WTC11 (cell line): Measurements from ENCODE around the gene SOX6. TPM values are rescaled to one million over a fixed set of nuclear protein-coding genes. Genes with fewer than 3 reads are reported as not detected.

Source experiments
- ATAC-seq: fragments of 200-7000 bp; cut with Tn5 transposase; 2 replicates; pipeline ENCODE4 v1.10.0; 2021; ENCODE audit warnings: mild to moderate bottlenecking, moderate library complexity
- CTCF ChIA-PET: fragments of 300-600 bp; sonication (Branson Sonifier 250); formaldehyde crosslinking; loops from one replicate; lab custom pipeline; 2021; ENCODE audit warnings: antibody characterized with exemption; lab: Charles Lee
- POLR2A ChIA-PET: fragments of 350-600 bp; sonication (Branson Sonifier 250); formaldehyde crosslinking; loops from one replicate; lab custom pipeline; 2021; ENCODE audit warnings: antibody characterized with exemption; lab: Charles Lee
- DNase-seq: peaks from one replicate; pipeline ENCODE4 v3.0.0; 2021; ENCODE audit warnings: low spot score
- H3K27ac Mint-ChIP-seq: 2 replicates; pipeline ENCODE4 v1.8.0; 2021; ENCODE audit warnings: mixed read lengths
- H3K27me3 Mint-ChIP-seq: 2 replicates; pipeline ENCODE4 v1.8.0; 2021; ENCODE audit warnings: low read depth, mild to moderate bottlenecking, moderate library complexity, mixed read lengths
- H3K36me3 Mint-ChIP-seq: 2 replicates; pipeline ENCODE4 v1.8.0; 2021; ENCODE audit warnings: mixed read lengths
- H3K4me1 Mint-ChIP-seq: 2 replicates; pipeline ENCODE4 v1.8.0; 2022; ENCODE audit warnings: mixed read lengths
- H3K4me3 Mint-ChIP-seq: 2 replicates; pipeline ENCODE4 v1.8.0; 2021; ENCODE audit warnings: mild to moderate bottlenecking, moderate library complexity, mixed read lengths
- H3K9me3 Mint-ChIP-seq: 2 replicates; pipeline ENCODE4 v1.8.0; 2021; ENCODE audit warnings: mixed read lengths
- ATF2 ChIP-seq: sonication (generic); formaldehyde crosslinking; IDR thresholded peaks from 2 replicates; pipeline ENCODE4 v1.8.1; 2022; ENCODE audit warnings: low read depth, missing genetic modification reagents, borderline replicate concordance
- ESRRA ChIP-seq: sonication (generic); formaldehyde crosslinking; IDR thresholded peaks from 2 replicates; pipeline ENCODE4 v1.8.1; 2022; ENCODE audit warnings: mild to moderate bottlenecking, missing genetic modification reagents, borderline replicate concordance
- HMGA2 ChIP-seq: fragments of 250-450 bp; sonication (Bioruptor Pico); IDR thresholded peaks from 2 replicates; pipeline ENCODE4 v1.4.0; 2021; ENCODE audit warnings: mild to moderate bottlenecking, moderate library complexity
- IRF2 ChIP-seq: sonication (generic); formaldehyde crosslinking; IDR thresholded peaks from 2 replicates; pipeline ENCODE4 v1.8.0; 2022; ENCODE audit warnings: low read depth, missing genetic modification reagents, borderline replicate concordance
- JAZF1 ChIP-seq: fragments of 250-450 bp; sonication (Bioruptor Pico); IDR thresholded peaks from 2 replicates; pipeline ENCODE4 v1.9.0; 2021; ENCODE audit warnings: moderate library complexity, mild to moderate bottlenecking, inconsistent platforms
- KAT7 ChIP-seq: sonication (generic); formaldehyde crosslinking; IDR thresholded peaks from 2 replicates; pipeline ENCODE4 v1.8.1; 2023; ENCODE audit warnings: missing genetic modification reagents, mild to moderate bottlenecking, borderline replicate concordance
- NR2C2 ChIP-seq: sonication (generic); formaldehyde crosslinking; IDR thresholded peaks from 2 replicates; pipeline ENCODE4 v1.8.0; 2022; ENCODE audit warnings: mild to moderate bottlenecking, missing genetic modification reagents
- NR3C1 ChIP-seq: sonication (generic); formaldehyde crosslinking; conservative IDR thresholded peaks from 2 replicates; pipeline ENCODE4 v1.8.1; 2023; ENCODE audit warnings: low read depth, mild to moderate bottlenecking, missing genetic modification reagents
- OVOL2 ChIP-seq: fragments of 250-450 bp; sonication (Bioruptor Pico); IDR thresholded peaks from 2 replicates; pipeline ENCODE4 v1.9.0; 2021; ENCODE audit warnings: mild to moderate bottlenecking, borderline replicate concordance
- SMAD3 ChIP-seq: sonication (generic); formaldehyde crosslinking; IDR thresholded peaks from 2 replicates; pipeline ENCODE4 v1.8.0; 2022; ENCODE audit warnings: missing genetic modification reagents, mild to moderate bottlenecking, borderline replicate concordance
- SMAD4 ChIP-seq: sonication (generic); formaldehyde crosslinking; IDR thresholded peaks from 2 replicates; pipeline ENCODE4 v1.8.0; 2022; ENCODE audit warnings: mild to moderate bottlenecking, missing genetic modification reagents
- SOX15 ChIP-seq: fragments of 250-450 bp; sonication (Bioruptor Pico); IDR thresholded peaks from 2 replicates; pipeline ENCODE4 v1.9.0; 2021; ENCODE audit warnings: mild to moderate bottlenecking
- TCF7 ChIP-seq: sonication (generic); formaldehyde crosslinking; IDR thresholded peaks from 2 replicates; pipeline ENCODE4 v1.8.0; 2022; ENCODE audit warnings: mild to moderate bottlenecking, low read depth, missing genetic modification reagents, moderate library complexity
- TEAD1 ChIP-seq: sonication (generic); formaldehyde crosslinking; IDR thresholded peaks from 2 replicates; pipeline ENCODE4 v1.8.0; 2022; ENCODE audit warnings: mild to moderate bottlenecking, missing genetic modification reagents
- ZNF396 ChIP-seq: fragments of 250-450 bp; sonication (Bioruptor Pico); IDR thresholded peaks from 2 replicates; pipeline ENCODE4 v1.8.0; 2021; ENCODE audit warnings: mild to moderate bottlenecking, moderate library complexity, borderline replicate concordance
- ZNF416 ChIP-seq: fragments of 250-450 bp; sonication (Bioruptor Pico); IDR thresholded peaks from 2 replicates; pipeline ENCODE4 v1.9.0; 2021; ENCODE audit warnings: mild to moderate bottlenecking, inconsistent platforms
- ZNF512 ChIP-seq: sonication (generic); formaldehyde crosslinking; IDR thresholded peaks from 2 replicates; pipeline ENCODE4 v1.8.1; 2022; ENCODE audit warnings: missing genetic modification reagents, borderline replicate concordance
- ZNF671 ChIP-seq: fragments of 250-450 bp; sonication (Bioruptor Pico); IDR thresholded peaks from 2 replicates; pipeline ENCODE4 v1.8.0; 2021; ENCODE audit warnings: mild to moderate bottlenecking
- total RNA-seq: library from RNA; stranded (reverse); gene quantifications from 3 replicates; pipeline ENCODE4 v1.2.3, GENCODE V29; 2021
- TF ChIP-seq, protein P1 (sequence below): fragments of 250-450 bp; sonication (Bioruptor Pico); IDR thresholded peaks from 2 replicates; pipeline ENCODE4 v1.9.0; 2021; ENCODE audit warnings: mild to moderate bottlenecking
- TF ChIP-seq, protein P2 (sequence below): sonication (generic); formaldehyde crosslinking; IDR thresholded peaks from 2 replicates; pipeline ENCODE4 v1.8.0; 2022; ENCODE audit warnings: mild to moderate bottlenecking, missing genetic modification reagents
- TF ChIP-seq, protein P3 (sequence below): sonication (generic); formaldehyde crosslinking; IDR thresholded peaks from 2 replicates; pipeline ENCODE4 v1.8.0; 2022; ENCODE audit warnings: mild to moderate bottlenecking, missing genetic modification reagents
- TF ChIP-seq, protein P4 (sequence below): fragments of 250-450 bp; sonication (Bioruptor Pico); IDR thresholded peaks from 2 replicates; pipeline ENCODE4 v1.9.0; 2021; ENCODE audit warnings: mild to moderate bottlenecking, borderline replicate concordance
- TF ChIP-seq, protein P5 (sequence below): sonication (generic); formaldehyde crosslinking; conservative IDR thresholded peaks from 2 replicates; pipeline ENCODE4 v1.8.1; 2022; ENCODE audit warnings: mild to moderate bottlenecking, missing genetic modification reagents

SOX6 gene
- total RNA-seq, 1 experiment from 2014 or later: 0.13 TPM

DNA sequence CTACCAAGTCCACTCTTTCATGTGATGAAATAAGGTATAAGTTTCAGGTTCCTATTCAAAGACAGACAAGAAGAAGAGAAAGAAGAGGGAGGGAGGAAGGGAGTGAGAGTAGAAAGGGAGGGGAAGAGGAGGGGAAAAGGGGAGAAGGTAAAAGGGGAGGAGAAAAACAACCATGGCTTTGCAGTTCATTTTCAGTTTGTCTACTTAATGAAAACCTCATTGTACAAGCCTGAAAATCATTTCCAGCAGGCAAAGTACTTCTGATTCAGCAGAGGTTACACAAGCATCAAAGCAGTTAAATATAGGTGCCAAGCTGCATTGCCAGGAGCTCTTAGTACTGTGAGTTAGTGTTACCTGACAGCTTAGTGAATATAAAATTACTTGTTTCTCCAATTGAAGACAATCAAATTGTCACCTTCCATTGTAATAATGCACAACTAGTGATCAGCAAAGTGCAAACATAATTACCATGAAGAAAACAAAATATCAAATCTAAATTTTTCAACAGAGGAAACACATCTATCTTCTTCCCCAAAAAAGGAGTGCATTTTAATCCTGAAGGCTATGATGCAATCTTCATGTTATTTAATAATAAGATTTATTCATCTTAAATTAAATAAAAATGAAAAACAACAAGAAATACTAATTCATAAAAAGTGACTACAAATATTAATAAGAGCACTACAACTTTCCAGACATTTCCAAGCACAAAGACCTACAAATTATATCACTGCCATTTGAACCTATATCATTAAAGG is 8.2 kb downstream of the SOX6 start:
- ATAC-seq: no peak
- no peak for TF ChIP-seq OVOL2 (CRISPR knock-in tag)
- TF ChIP-seq TEAD1 (CRISPR knock-in tag): no peak
- TF ChIP-seq NR2C2 (CRISPR knock-in tag): no peak
- no peak for TF ChIP-seq ATF2
- TF ChIP-seq SMAD3 (CRISPR knock-in tag): no peak
- no peak for TF ChIP-seq TCF7
- no peak for TF ChIP-seq JAZF1 (CRISPR knock-in tag)
- TF ChIP-seq HMGA2: no peak
- TF ChIP-seq, protein P1, sequence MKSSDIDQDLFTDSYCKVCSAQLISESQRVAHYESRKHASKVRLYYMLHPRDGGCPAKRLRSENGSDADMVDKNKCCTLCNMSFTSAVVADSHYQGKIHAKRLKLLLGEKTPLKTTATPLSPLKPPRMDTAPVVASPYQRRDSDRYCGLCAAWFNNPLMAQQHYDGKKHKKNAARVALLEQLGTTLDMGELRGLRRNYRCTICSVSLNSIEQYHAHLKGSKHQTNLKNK (CRISPR knock-in tag): no peak
- TF ChIP-seq ESRRA (CRISPR knock-in tag): no peak
- no peak for TF ChIP-seq ZNF512 (CRISPR knock-in tag)
- no peak for TF ChIP-seq SMAD4 (CRISPR knock-in tag)
- TF ChIP-seq, protein P2, sequence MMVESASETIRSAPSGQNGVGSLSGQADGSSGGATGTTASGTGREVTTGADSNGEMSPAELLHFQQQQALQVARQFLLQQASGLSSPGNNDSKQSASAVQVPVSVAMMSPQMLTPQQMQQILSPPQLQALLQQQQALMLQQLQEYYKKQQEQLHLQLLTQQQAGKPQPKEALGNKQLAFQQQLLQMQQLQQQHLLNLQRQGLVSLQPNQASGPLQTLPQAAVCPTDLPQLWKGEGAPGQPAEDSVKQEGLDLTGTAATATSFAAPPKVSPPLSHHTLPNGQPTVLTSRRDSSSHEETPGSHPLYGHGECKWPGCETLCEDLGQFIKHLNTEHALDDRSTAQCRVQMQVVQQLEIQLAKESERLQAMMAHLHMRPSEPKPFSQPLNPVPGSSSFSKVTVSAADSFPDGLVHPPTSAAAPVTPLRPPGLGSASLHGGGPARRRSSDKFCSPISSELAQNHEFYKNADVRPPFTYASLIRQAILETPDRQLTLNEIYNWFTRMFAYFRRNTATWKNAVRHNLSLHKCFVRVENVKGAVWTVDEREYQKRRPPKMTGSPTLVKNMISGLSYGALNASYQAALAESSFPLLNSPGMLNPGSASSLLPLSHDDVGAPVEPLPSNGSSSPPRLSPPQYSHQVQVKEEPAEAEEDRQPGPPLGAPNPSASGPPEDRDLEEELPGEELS (CRISPR knock-in tag): no peak
- TF ChIP-seq ZNF416 (CRISPR knock-in tag): no peak
- TF ChIP-seq ZNF396 (CRISPR knock-in tag): no peak
- no peak for TF ChIP-seq NR3C1 (CRISPR knock-in tag)
- TF ChIP-seq, protein P3, sequence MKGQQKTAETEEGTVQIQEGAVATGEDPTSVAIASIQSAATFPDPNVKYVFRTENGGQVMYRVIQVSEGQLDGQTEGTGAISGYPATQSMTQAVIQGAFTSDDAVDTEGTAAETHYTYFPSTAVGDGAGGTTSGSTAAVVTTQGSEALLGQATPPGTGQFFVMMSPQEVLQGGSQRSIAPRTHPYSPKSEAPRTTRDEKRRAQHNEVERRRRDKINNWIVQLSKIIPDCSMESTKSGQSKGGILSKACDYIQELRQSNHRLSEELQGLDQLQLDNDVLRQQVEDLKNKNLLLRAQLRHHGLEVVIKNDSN (CRISPR knock-in tag): no peak
- TF ChIP-seq IRF2 (CRISPR knock-in tag): no peak
- no peak for TF ChIP-seq SOX15 (CRISPR knock-in tag)
- ChIA-PET POLR2A (no interaction called here), CTCF (no interaction called here)
- no peaks in the 10 kb centered on the region for H3K27me3 Mint-ChIP-seq
- H3K4me1 Mint-ChIP-seq: no peaks in the 10 kb centered on the region
- H3K4me3 Mint-ChIP-seq: no peak overlapping the region
- no peak for DNase-seq
- no peaks in the 10 kb centered on the region for H3K9me3 Mint-ChIP-seq
- H3K27ac Mint-ChIP-seq: no peak overlapping the region
- H3K36me3 Mint-ChIP-seq: no peaks in the 10 kb centered on the region

- DNase-seq (no peak), ATAC-seq (no peak)
- Mint-ChIP-seq H3K4me3 (no peak overlapping the region), H3K4me1 (no peaks in the 10 kb centered on the region), H3K27me3 (no peaks in the 10 kb centered on the region), H3K9me3 (no peaks in the 10 kb centered on the region), H3K36me3 (no peaks in the 10 kb centered on the region), H3K27ac (no peak overlapping the region)
- POLR2A ChIA-PET: no interaction called here
- CTCF ChIA-PET: no interaction called here
- no peak for TF ChIP-seq SMAD3 (CRISPR knock-in tag)
- no peak for TF ChIP-seq KAT7 (CRISPR knock-in tag)
- no peak for TF ChIP-seq ZNF671
- no peak for TF ChIP-seq ATF2
- TF ChIP-seq NR2C2 (CRISPR knock-in tag): no peak
- TF ChIP-seq, protein P4, sequence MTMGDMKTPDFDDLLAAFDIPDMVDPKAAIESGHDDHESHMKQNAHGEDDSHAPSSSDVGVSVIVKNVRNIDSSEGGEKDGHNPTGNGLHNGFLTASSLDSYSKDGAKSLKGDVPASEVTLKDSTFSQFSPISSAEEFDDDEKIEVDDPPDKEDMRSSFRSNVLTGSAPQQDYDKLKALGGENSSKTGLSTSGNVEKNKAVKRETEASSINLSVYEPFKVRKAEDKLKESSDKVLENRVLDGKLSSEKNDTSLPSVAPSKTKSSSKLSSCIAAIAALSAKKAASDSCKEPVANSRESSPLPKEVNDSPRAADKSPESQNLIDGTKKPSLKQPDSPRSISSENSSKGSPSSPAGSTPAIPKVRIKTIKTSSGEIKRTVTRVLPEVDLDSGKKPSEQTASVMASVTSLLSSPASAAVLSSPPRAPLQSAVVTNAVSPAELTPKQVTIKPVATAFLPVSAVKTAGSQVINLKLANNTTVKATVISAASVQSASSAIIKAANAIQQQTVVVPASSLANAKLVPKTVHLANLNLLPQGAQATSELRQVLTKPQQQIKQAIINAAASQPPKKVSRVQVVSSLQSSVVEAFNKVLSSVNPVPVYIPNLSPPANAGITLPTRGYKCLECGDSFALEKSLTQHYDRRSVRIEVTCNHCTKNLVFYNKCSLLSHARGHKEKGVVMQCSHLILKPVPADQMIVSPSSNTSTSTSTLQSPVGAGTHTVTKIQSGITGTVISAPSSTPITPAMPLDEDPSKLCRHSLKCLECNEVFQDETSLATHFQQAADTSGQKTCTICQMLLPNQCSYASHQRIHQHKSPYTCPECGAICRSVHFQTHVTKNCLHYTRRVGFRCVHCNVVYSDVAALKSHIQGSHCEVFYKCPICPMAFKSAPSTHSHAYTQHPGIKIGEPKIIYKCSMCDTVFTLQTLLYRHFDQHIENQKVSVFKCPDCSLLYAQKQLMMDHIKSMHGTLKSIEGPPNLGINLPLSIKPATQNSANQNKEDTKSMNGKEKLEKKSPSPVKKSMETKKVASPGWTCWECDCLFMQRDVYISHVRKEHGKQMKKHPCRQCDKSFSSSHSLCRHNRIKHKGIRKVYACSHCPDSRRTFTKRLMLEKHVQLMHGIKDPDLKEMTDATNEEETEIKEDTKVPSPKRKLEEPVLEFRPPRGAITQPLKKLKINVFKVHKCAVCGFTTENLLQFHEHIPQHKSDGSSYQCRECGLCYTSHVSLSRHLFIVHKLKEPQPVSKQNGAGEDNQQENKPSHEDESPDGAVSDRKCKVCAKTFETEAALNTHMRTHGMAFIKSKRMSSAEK (CRISPR knock-in tag): no peak
- no peak for TF ChIP-seq SMAD4 (CRISPR knock-in tag)
- TF ChIP-seq, protein P5, sequence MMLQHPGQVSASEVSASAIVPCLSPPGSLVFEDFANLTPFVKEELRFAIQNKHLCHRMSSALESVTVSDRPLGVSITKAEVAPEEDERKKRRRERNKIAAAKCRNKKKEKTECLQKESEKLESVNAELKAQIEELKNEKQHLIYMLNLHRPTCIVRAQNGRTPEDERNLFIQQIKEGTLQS (CRISPR knock-in tag): no peak
These were observed 9.4 kb downstream of the SOX6 start for GRCh38 chr11:16346975-16347374.
